Uterus (tissue), 2 donors: ENCODE data around the gene DDC.

Experiments used
- POLR2A ChIP-seq, 2 donors: fragments of 450-650 bp; IDR thresholded peaks; one replicate each; pipeline ENCODE4 v1.6.1; 2016; ENCODE audit warnings: antibody characterized with exemption in 2 of 2, mild to moderate bottlenecking in 1 of 2, moderate library complexity in 1 of 2
- TF ChIP-seq, protein P1 (sequence below), 4 experiments: fragments of 200-600 bp in 2 of 4; fragments of 450-650 bp in 2 of 4; sonication (generic) in 2 of 4; IDR thresholded peaks; one replicate each; pipeline ENCODE4 v1.5.1; 2016 to 2019; ENCODE audit warnings: antibody characterized with exemption in 4 of 4, mild to moderate bottlenecking in 2 of 4, moderate library complexity in 1 of 4

DNA sequence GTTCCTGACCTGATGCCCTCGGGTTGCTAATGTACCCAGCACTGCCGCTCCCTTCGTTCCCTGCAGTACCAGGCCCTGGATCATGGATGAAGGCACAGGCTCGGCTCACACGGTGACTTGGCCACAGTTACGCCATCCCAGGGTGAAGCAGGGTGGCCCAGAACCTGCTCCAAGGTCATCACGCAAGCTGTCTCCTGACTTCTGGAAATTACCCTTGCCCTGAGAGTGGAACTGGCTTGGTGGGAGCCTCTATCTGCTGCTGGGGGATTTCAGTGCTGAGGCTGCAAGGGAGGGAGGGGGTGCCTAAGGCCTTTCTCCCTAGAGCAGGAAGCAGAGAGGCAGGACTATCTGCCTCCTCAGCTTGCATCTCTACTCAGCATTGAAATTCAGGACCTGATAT lies 151.6 kb downstream of the DDC start:
- no peak for TF ChIP-seq POLR2A (IDR thresholded peaks at IDR 0.05)
- TF ChIP-seq, protein P1, sequence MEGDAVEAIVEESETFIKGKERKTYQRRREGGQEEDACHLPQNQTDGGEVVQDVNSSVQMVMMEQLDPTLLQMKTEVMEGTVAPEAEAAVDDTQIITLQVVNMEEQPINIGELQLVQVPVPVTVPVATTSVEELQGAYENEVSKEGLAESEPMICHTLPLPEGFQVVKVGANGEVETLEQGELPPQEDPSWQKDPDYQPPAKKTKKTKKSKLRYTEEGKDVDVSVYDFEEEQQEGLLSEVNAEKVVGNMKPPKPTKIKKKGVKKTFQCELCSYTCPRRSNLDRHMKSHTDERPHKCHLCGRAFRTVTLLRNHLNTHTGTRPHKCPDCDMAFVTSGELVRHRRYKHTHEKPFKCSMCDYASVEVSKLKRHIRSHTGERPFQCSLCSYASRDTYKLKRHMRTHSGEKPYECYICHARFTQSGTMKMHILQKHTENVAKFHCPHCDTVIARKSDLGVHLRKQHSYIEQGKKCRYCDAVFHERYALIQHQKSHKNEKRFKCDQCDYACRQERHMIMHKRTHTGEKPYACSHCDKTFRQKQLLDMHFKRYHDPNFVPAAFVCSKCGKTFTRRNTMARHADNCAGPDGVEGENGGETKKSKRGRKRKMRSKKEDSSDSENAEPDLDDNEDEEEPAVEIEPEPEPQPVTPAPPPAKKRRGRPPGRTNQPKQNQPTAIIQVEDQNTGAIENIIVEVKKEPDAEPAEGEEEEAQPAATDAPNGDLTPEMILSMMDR (IDR thresholded peaks at IDR 0.05), result no peak
